Hippocampal formation (tissue), 2 donors: ENCODE results near the gene ZNF407.

Experiments
- DNase-seq, 2 donors: peaks; one replicate each; lab custom pipeline; 2025; lab: John Stamatoyannopoulos, UW

The ZNF407 gene

DNA sequence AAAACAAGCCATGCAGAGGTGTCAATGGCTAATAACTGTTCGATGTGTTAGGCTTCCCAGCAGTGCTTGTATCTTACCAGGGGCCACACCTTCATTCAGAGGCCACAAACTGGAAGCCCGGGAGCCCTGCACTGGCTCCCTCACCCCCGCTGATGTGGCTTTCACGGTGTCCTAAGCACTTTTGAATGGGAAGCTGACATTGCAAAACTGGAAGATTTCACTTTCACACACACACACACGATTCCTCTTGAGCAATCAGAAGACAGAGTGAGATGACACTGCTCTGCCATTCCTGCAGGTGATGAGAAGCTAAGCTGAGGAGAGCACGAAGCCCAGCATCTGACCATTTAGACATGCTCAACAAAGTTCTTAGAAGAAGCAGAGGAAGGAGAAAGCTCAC lies 8.6 kb upstream of the ZNF407 start:
- no peak for DNase-seq

DNA sequence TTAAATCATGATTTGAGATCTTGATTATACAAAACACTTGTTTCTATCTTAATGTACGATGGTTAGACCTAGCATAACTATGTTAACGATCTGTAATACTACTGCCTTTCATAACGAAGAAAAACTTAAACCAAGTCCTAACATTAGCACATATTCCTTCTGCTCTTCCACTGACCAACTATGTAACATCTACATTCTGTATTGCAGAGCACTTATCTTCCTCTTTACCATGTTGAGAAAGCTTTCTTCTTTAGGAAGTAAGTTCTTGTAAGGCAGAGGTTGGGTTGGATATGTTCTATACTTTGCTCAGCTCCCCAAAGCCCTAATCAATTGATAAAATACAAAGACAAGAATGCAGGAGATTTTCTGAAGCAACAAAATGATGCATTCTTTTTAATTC lies 7.9 kb upstream of the ZNF407 start:
- no peak for DNase-seq

DNA sequence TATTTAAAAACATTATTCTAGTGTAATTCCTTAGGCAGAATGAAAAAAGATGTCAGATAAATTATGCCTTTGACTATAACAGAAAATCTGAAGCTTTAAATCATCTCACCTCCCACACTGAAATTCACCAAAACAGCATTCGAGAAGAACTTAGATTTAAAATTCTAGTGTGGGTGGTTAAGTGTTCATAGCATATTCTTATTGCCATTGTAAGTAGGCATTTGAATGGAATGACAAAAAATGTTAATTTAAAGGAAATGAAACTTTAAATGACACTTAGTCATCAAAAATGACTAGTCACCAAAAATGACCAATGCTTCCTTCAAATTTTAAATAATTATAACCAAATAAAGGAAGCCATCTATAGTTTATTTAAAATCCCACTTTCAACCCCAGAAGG lies 7.0 kb upstream of the ZNF407 start:
- DNase-seq: no peak

DNA sequence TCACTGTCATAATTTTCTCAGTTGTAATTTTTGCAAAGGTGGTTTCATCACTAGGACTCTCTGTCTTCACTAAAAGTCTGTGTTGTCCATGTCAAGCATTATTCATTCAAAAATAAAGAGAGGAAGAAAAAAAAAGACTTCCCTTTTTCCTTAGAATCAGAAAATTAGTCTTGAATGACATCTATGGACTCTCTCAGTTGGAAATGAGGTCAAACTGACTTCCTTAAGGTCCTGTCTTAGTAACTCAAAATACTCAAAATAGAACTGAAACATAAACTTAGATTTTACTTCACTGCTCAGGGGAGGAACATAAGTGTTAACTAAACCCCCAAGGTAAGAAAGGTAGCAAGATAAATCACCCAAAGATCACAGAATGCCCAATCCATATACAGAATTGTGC lies 2.2 kb upstream of the ZNF407 start:
- no peak for DNase-seq

DNA sequence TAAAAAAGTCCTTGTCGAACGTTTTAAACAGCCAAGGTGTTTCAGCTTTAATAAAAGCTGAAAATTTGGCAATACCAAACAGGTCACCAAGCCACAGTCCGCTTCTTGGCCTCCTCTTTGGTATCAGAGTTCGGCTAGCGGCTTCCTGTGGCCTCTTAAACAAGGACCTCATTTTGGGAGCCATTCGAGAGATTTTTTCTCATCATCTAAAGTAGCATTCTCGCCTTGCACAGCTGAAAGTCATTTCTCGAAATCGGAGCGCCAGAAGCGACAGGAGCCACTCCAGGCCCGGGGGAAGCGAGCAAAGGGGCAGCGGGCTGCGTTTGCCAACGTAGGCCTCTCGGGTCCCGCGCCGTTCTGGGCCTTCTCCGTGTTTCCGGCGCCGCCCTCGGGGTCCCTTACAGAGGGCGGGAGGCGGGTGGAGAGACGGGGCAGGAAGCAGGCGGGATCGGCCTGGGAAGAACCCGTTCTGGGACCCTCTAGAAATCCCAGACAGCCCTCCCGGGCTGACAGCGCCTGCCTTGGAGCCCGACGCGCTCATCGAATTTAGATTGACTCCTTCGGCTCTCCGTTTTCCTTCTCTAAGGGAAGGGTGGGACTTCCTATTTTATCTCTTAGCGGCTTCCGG lies 522 bp upstream of the ZNF407 start:
- DNase-seq: peak; percentile 88 to 90

DNA sequence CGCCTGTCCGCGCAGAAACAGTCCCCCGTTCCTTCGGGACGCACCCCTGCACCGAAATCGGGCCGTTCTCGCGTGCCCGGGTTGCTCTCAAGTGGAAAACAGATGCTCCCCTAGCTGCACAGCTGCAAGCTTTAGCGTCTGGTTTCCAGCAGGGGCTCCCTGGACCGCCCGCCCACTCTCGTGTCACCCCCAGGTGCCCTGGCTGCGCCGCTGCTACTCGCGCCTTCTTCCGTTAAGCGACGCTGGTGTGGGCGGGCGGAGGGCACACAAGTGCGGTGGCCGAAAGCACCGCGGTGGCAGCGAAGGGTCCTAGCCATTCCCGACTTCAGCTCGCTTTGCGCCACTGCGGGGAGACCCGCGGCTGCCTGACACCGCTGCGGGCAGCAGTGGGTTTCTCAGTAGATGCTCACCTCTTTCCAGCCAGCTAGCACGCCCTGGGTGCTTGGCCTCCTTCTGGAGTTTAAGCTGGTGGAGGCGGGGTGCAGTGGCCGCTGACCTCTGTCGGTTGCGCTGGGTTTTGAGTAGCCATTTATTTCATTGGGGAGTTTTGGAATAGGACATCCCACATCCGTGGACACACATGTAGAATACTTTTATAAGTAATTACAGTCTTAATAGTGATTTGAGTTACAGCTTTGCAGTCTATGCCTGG lies 806 bp downstream of the ZNF407 start:
- no peak for DNase-seq

DNA sequence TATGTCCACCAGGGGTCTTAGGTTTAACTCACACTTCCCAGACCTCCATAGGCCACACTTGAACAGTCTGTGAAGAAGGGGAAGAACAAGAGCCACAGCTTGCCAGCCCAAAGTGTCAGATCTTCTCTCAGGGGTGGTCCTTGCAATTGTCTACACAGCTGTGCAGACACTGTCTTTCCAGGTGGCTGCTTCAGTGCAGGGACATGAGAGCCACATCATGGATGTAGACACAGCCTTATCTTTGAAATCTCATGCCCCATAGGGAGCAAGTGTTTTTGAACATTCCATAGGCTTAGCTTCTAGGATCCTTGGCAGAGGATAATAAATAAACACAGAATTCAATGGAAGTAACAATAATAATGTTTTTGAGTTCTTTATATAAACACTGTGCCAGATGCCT lies 6.7 kb downstream of the ZNF407 start:
- DNase-seq: no peak

DNA sequence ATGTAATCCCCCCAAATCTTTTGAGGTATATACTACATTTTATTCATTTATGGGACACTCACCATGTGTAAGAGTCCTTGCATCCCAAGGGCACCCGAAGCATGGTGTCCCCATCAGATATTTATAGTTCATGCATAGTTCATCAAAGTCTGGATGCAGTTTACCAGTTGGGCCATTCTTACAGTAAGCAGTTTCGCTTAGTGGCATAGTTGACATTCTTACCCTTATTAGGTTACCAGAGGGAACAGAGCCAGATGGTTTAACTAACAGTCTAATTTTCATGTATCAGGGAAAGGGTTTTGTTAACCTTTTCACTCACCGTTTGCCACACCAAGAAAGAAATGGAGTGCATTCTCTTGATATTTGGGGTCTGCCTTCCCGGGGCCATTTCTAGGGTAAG lies 7.1 kb downstream of the ZNF407 start:
- no peak for DNase-seq

DNA sequence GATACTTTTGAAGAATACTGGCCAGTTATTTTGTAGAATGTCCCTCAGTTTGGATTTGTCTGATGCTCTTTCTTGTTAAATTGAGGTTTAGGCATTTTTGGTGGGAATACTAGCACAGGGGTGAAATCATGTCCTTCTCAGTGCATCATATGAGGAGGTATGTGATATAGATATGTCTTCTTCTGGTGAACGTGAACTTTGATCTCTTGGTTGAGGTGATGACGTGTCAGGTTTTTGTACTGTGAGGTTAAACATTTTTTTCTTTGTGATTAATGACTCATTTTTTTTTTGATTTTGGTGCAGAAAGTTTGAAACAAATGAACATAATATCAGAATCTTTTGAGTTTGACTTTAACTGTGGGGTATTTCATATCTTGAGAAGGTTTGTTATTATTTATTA lies 11.0 kb downstream of the ZNF407 start:
- no peak for DNase-seq

DNA sequence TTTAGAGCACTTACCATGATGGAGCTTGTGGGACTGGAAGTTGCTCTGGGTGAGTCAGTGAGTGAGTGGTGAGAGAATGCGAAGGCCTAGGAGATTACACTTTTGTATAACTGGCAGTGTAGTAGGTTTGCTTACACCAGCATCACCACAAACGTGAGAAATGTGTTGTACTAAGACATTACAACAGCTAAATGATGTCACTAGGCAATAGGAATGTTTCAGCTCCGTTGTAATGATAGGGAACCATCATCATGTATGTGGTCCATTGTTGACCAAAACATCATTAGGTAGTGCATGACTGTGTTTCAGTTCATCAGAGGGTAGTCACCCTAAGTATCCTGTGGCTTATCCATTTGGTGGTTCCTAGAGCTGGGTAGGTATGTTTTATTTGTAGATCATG lies 11.9 kb downstream of the ZNF407 start:
- no peak for DNase-seq

DNA sequence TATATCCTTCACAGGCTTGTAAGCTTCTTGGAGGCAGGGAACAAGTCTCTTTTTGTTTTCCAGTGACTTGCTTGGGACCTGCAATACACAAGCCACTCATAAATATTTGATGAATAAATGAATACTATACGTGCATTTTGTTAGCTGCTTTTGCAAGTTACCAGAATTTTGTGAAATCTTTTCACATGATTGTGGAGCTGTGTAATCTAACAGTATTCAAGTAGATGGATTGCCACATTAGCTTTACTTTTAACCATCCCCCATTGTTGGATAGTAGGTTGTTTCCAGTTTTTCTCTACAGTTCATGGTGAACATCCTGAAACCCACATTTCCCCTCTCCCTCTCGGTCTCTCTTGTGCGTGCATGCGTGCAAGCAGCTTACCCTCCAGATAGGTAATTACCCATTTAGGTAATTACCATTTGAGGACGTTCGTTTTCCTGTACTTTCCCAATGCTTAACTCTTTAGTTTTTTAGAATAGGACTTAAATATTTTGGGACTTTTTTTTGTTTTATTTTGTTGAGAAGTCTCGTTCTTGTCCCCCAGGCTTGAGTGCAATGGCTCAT lies 12.5 kb downstream of the ZNF407 start:
- no peak for DNase-seq

DNA sequence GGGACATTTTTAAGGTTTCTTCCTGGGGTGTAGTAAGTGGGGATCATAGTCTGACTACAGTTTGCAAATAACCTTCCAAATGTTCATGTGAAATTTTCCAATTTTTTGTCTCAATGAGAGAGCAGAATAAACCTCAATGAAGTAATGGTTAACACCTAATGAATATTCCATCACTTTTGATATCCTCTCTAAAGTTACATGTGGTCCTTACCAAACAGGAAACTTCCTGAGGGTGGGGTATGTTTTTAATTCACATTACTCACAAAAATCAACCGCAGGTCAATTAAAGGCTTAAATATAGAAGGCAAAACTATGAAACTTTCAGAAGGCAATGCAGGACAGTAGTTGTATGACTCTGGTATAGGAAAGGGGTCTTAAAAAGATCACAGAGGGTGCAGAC lies 13.2 kb downstream of the ZNF407 start:
- DNase-seq: no peak

DNA sequence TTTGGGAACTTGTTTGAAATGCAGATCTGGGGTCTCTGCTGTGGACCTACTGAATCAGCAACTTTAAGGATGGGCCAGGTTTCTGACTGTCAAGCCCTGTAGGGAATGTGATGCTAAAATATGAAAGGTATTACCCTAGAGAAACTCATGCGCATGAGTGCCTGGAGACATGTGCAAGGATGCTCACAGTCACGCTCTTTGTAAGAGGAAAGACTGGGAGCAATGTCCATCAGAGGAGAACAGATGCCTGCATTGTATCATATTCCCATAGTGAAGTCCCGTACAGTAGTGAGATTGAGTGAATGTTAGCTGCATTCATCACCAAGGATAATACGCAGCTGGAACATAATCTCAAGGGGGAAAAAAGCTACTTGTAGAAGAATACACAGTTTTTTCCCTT lies 14.1 kb downstream of the ZNF407 start:
- no peak for DNase-seq

DNA sequence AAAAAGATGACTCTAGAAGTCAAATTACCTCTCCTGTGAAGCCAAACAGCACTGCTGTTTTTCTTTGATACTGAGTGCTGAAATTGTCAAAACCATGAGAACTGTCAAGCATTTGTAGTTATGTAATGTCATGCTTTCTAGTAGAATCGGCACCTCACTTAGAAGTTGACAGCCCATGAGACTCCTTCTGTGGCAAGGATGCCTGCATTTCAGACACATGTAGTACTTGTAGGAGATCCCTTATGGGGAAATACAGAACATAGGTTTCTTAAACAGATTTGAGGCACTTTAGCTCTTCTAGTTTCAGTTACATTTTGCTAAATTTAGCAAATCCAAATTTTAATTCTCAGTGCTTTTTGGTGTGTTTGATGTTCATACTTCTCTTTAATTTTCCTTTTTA lies 15.7 kb downstream of the ZNF407 start:
- no peak for DNase-seq

DNA sequence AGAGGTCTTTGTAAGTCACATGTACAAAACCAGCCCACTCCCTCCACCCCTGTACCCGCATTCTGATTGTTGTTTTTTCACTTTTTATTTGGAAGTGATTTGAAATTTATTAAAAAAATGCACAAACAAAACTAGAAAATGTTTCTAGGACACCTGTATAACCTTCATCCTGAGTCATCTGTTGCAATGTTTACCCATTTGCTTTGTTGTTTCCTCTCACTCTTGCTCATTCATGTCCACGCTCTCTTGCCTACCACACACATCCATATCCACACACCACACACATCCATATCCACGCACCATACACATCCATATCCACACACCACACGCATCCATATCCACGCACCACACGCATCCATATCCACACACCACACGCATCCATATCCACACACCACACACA lies 18.8 kb downstream of the ZNF407 start:
- no peak for DNase-seq

DNA sequence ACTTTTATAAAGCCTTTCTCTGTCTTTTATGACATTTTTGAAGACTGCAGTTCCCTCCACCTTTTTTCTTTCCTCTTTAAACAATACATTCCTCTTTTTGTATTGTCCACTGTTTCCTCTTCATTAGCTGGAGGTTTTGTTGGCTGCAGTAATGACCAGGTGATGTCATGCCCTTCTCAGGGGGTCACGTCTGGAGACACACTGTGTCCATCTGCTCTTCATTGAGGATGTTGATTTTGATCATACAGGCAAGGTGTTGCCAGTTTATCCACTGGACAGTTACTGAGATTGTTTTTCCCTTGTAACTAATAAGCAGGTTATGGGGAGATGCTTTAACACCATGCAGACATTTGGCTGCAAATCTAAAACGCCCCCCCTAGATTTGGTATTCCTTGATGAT lies 19.8 kb downstream of the ZNF407 start:
- no peak for DNase-seq

DNA sequence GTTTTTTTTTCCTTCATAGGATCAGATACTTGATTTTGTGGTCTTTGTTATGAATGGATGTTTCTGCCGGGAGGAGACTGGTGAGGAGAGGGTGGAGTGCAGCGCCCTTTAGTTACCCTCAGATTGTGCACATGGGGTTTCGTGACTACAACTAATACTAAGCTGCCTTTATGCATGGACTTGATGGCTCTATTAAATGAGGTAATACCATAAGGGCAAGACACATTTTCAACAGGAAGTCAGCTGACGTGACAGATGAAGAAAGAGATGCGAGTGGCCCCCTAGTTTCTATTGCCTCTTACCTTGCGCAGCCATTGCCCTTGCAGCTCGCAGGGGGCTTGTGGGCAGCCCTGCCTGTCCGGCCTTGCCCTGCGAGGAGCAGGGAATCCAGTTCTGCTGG lies 24.4 kb downstream of the ZNF407 start:
- no peak for DNase-seq

DNA sequence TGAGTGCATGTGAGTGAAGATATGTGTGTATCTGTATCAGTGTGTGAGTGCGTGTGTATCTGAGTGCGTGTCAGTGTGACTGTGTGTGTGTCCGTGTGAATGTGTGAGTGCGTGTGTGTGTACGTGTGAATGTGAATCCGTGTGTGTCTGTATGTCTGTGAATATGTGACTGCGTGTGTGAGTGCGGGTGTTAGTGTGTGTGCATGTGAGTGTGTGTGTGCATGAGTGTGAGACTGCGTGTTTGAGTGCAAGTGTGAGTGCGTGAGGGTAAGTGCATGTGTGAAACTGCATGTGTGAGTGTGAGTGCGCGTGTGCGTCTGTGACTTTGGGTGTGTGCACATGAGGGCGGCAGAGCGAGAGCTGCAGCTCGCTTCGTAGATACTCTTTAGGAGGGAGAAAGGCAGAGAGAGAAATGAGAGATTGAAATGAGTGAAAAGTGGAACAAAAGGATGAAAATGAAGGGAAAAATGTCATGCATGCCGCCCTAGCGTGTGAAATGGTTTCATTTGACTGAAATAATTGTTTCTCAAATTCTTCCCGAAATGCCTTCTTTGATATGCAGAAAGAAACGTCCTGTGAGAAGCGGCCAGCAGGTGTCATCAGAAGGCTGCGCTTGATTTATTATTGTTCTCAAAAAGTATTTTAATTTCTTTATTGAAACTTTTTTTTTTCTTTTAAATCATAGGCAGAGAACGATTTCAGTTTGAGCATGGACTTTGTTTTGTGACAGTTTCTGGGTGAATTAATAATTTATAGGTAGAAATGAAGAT lies 25.6 kb downstream of the ZNF407 start:
- peak in 1 of 2 donors; percentile 43 for DNase-seq

DNA sequence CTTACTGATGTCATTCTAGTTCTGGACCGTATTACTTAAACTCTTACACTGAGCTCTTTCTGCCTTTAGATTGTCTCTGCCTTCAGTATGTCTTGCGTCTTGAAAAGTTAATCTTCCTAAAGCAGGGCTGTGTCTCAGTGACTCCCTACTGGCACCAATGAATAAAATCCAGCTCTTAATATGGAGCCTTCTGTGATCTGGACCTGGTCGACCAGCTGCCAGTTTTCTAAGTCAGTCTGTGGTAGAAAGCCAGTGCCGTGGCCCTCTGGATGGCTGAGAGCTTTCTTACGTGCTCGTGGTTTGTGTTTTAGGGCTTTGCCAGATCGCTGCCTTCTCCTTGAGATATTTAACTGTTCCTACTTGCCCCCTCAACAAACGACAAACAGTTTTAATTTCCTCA lies 26.8 kb downstream of the ZNF407 start:
- no peak for DNase-seq

DNA sequence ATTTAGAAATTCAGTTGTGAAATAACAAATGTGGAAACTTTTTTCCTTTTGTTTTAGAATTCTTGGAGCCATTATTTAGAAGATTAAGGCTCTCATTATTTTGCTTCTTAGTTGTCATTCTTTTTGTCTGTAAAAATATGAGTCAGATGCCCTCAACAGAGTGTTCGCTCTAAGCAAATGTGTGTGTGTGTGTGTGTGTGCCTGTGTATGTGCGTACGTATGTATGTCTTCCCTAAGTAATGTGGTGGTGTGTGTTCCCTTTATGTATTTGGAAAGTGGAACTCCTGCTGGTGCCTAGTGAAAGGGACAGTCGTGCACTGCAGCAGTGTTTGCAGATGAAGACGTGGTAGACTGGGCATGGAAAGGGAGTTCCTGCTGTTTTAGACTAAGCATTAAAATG lies 27.5 kb downstream of the ZNF407 start:
- DNase-seq: no peak

DNA sequence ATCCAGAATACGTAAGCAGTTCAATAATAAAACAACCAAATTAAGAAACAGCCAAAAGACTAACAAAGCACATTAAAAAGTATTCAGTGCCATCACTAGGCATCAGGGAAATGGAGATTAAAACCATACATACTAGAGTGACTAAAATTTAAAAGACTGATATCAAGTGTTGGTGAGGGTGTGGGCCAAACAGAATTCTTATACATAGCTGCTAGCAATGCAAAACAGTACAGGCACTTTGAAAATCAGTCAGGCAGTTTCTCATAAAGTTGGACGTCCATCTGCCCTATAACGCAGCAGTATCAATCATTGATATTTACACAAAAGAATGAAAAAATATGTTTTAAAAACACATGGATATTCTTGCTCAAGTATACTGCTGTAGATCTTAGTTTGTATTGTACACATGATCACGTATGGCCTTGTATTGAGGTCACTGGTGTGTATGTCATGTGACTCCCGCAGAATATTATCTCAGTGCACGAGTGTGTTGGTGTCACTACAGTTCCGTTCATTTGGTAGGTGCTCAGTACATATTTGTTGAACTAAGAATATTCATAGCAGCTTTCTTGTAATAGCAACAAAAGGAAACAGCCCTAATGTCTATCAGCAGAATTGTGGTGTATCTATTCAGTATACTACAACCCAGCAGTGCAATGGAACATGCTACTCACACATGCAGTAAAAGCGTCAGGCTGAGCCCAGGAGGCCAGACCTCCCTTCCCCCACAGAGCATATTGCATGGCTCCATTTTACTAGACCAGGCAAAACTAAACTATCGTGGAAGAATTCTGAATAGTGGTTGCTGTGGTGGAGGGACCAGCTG lies 28.6 kb downstream of the ZNF407 start:
- no peak for DNase-seq

DNA sequence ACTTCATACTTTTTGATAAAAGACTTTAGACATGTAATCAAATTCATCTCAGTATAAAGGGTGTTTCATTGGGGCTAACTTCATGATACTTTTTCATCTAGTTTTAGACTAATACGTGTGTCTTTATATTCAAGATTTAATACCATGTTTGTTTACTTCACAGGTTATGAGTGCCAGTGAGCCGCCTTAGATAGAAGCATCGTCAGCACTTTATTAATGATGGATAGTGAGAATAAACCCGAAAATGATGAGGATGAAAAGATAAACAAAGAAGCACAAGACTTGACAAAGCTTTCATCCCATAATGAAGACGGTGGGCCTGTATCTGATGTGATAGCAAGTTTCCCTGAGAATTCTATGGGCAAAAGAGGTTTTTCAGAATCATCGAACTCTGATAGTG lies 33.1 kb downstream of the ZNF407 start:
- no peak for DNase-seq
